NK-92 (cell line): Measurements from ENCODE around the gene DAW1.
"Not testable (repeated sequence)": the region's sequence is repeated elsewhere in the genome, so short reads cannot be mapped to it uniquely, and the experiment has no call there.

Experiments
- DNase-seq: peaks from one replicate; lab custom pipeline; 2025; ENCODE audit not compliant: unreplicated experiment; lab: John Stamatoyannopoulos, UW

The DAW1 gene

GRCh38 chr2:227871375-227871791, at the start of gene DAW1:
DAW1 (plus strand) TSS chr2:227871631; CDS start chr2:227871690, 59 bp downstream.
- DNase-seq = no peak

GRCh38 chr2:227822416-227823003, 48.9 kb upstream of the DAW1 start:
- DNase-seq = no peak

GRCh38 chr2:227823922-227824321, 47.5 kb upstream of the DAW1 start:
- no peak for DNase-seq

- no peak for DNase-seq
These were observed 46.7 kb upstream of the DAW1 start for GRCh38 chr2:227824711-227825110.

GRCh38 chr2:227826019-227826521, 45.4 kb upstream of the DAW1 start:
- no peak for DNase-seq

GRCh38 chr2:227826563-227826962, 44.9 kb upstream of the DAW1 start:
- no peak for DNase-seq

- DNase-seq = no peak
These were observed 44.3 kb upstream of the DAW1 start for GRCh38 chr2:227827143-227827542.

- DNase-seq = no peak
These were observed 42.9 kb upstream of the DAW1 start for GRCh38 chr2:227828477-227828912.

- no peak for DNase-seq
These were observed 42.1 kb upstream of the DAW1 start for GRCh38 chr2:227829337-227829736.

GRCh38 chr2:227834423-227834822, 37.0 kb upstream of the DAW1 start:
- no peak for DNase-seq

- DNase-seq = no peak
These were observed 36.3 kb upstream of the DAW1 start for GRCh38 chr2:227834916-227835650.

GRCh38 chr2:227839339-227840129, 31.9 kb upstream of the DAW1 start:
- DNase-seq = not testable (repeated sequence)

- no peak for DNase-seq
These were observed 24.6 kb upstream of the DAW1 start for GRCh38 chr2:227846831-227847230.

GRCh38 chr2:227848146-227848545, 23.3 kb upstream of the DAW1 start:
- DNase-seq = no peak

- no peak for DNase-seq
These were observed 22.8 kb upstream of the DAW1 start for GRCh38 chr2:227848586-227848985.

GRCh38 chr2:227849906-227850305, 21.5 kb upstream of the DAW1 start:
- no peak for DNase-seq

GRCh38 chr2:227853204-227853629, 18.2 kb upstream of the DAW1 start:
- DNase-seq = no peak

- DNase-seq = no peak
These were observed 17.6 kb upstream of the DAW1 start for GRCh38 chr2:227853765-227854271.

- DNase-seq = no peak
These were observed 16.0 kb upstream of the DAW1 start for GRCh38 chr2:227855440-227855839.

GRCh38 chr2:227856697-227857096, 14.7 kb upstream of the DAW1 start:
- no peak for DNase-seq

GRCh38 chr2:227860221-227860641, 11.2 kb upstream of the DAW1 start:
- no peak for DNase-seq
